Nephron (organoid): Measurements from ENCODE around the gene TSPAN1.
A peak's percentile ranks its signal among the peaks of the same experiment; 100 is the strongest.

Source experiments
- H3K27ac Mint-ChIP-seq, 3 experiments: 2 replicates each; pipeline ENCODE4 v1.8.0; 2020; ENCODE audit warnings: mixed read lengths in 3 of 3, mild to moderate bottlenecking in 2 of 3, moderate library complexity in 1 of 3
- H3K27me3 Mint-ChIP-seq: 2 replicates; pipeline ENCODE4 v1.8.0; 2021; ENCODE audit warnings: low read depth, mild to moderate bottlenecking, moderate library complexity, mixed read lengths
- H3K36me3 Mint-ChIP-seq: 2 replicates; pipeline ENCODE4 v1.8.0; 2020; ENCODE audit warnings: low read depth, mixed read lengths
- H3K4me1 Mint-ChIP-seq: 2 replicates; pipeline ENCODE4 v1.8.0; 2020; ENCODE audit warnings: mixed read lengths
- H3K4me3 Mint-ChIP-seq, 3 experiments: 2 replicates each; pipeline ENCODE4 v1.8.0; 2020; ENCODE audit warnings: mild to moderate bottlenecking in 3 of 3, mixed read lengths in 3 of 3, moderate library complexity in 2 of 3
- H3K9me3 Mint-ChIP-seq: 2 replicates; pipeline ENCODE4 v1.8.0; 2020; ENCODE audit warnings: mixed read lengths
- TF ChIP-seq, protein P1 (sequence below), 3 experiments: fragments of 200-600 bp; sonication (generic); IDR thresholded peaks; one replicate each; pipeline ENCODE4 v1.5.0; 2021; ENCODE audit warnings: antibody characterized with exemption in 3 of 3; ENCODE audit not compliant: unreplicated experiment in 3 of 3

TSPAN1 gene

DNA sequence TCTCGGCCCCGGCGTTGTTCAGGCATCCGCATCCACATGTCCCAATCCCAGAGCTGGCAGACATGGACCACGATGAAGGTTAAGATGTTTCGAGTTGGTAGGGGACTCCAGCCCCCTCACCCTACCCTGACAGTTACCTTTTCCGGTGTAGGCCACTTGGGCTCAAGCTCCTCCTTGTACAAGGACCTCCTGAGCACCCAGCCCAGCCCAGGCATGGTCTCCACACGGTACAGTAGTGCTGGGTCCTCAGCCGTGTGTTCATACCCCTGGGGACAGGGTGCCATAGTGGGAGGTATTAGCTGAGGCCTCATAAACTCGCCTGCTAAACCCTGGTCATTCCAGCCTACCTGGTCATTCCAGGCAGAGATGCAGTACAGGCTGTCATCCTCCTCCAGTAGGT, 17.3 kb downstream of the TSPAN1 start:
- H3K4me1 Mint-ChIP-seq = peaks cover 9% of the 10 kb centered on the region
- H3K27ac Mint-ChIP-seq = no peak overlapping the region

DNA sequence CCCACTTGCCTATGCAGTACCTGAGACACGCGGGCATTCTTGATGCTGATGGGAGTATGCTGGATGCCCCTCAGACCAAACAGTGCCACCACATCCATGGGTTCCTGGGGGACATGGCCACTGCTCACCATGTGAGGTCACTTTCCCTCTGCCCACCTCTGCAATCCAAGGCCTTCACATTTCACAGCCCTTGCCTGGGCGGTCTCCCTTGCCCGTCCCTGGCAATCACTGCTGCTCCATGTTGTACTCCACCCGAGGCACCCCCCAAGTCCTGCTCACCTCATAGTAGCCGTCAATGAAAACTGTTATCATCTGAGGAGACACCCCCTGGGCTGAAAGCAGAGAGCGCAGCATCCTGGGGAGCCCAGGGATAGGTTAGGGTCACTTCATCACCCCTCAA, 18.4 kb downstream of the TSPAN1 start:
- Mint-ChIP-seq H3K27ac (no peak overlapping the region), H3K4me1 (peaks cover 11% of the 10 kb centered on the region), H3K27me3 (no peaks in the 10 kb centered on the region), H3K9me3 (no peaks in the 10 kb centered on the region), H3K4me3 (no peak overlapping the region), H3K36me3 (peaks cover 40% of the 10 kb centered on the region)
- TF ChIP-seq, protein P1, sequence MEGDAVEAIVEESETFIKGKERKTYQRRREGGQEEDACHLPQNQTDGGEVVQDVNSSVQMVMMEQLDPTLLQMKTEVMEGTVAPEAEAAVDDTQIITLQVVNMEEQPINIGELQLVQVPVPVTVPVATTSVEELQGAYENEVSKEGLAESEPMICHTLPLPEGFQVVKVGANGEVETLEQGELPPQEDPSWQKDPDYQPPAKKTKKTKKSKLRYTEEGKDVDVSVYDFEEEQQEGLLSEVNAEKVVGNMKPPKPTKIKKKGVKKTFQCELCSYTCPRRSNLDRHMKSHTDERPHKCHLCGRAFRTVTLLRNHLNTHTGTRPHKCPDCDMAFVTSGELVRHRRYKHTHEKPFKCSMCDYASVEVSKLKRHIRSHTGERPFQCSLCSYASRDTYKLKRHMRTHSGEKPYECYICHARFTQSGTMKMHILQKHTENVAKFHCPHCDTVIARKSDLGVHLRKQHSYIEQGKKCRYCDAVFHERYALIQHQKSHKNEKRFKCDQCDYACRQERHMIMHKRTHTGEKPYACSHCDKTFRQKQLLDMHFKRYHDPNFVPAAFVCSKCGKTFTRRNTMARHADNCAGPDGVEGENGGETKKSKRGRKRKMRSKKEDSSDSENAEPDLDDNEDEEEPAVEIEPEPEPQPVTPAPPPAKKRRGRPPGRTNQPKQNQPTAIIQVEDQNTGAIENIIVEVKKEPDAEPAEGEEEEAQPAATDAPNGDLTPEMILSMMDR (IDR thresholded peaks at IDR 0.05; ENCODE audit: unreplicated experiment in 3 of 3) = no peak

More for the DNA sequence above, 17.3 kb downstream of the TSPAN1 start:
- Mint-ChIP-seq H3K27me3 (peaks cover 3% of the 10 kb centered on the region), H3K36me3 (peaks cover 49% of the 10 kb centered on the region), H3K9me3 (no peaks in the 10 kb centered on the region), H3K4me3 (no peak overlapping the region)
- TF ChIP-seq, protein P1 (IDR thresholded peaks at IDR 0.05; ENCODE audit: unreplicated experiment in 3 of 3) = no peak

DNA sequence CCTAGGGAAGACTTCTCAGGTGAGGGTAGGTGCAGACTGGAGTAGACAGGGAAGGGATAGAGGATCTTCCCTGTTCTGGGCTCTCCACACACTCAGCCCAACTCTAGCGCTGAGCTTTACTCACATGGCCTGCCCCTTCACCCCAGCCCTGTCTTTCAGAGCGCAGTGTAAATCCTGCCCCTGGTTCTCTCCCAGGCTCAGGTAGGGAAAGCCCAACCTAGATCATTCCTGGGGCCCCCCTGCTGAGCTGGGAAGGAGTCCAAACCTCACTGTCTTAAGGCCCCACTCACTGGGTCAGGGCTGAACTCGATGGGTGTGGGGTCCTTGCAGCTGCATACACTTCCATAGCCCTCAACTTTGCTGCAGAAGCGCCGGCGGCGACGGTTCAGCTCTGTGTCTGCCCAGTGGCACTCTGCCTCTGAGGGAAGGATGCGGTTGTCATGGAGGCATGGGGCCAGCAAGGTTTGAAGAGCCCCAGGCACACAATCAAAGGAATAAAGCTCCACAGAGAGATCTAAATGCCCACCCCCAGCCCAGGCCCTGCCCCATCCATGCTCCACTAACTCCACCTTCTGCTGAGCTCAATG, 19.2 kb downstream of the TSPAN1 start:
- no peaks in the 10 kb centered on the region for H3K9me3 Mint-ChIP-seq
- peaks cover 34% of the 10 kb centered on the region for H3K36me3 Mint-ChIP-seq
- H3K4me1 Mint-ChIP-seq = peaks cover 11% of the 10 kb centered on the region
- H3K27me3 Mint-ChIP-seq = no peaks in the 10 kb centered on the region
- no peak overlapping the region for H3K27ac Mint-ChIP-seq
- H3K4me3 Mint-ChIP-seq = no peak overlapping the region
- TF ChIP-seq, protein P1 (IDR thresholded peaks at IDR 0.05; ENCODE audit: unreplicated experiment in 3 of 3) = no peak

DNA sequence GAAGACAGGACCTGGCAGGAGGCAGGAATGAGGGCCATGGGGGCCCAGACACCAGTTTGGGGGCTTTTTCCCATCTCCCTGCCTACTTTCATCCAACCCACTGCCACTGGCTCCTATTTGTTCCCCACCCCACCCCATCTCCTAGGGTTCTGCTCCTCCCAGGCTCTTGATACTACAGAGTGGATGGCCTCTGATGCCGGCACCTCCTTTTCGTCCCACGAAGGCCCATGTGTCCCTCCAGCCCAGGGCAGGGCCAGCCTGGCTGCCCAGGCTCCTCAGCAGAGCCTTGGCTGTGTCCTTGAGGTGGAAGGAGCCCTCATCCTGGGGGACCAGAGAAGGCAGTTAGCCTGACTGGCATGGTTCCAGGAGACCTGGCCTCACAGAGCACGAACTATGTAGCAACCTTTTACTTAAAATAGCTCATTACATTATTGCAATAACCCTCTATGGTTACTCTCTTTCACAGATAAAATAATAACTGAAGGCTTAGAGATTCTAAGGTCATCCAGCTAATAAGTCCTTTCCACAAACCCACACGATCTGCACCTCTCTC, 19.8 kb downstream of the TSPAN1 start:
- no peaks in the 10 kb centered on the region for H3K9me3 Mint-ChIP-seq
- peaks cover 15% of the 10 kb centered on the region for H3K4me1 Mint-ChIP-seq
- TF ChIP-seq, protein P1 (IDR thresholded peaks at IDR 0.05; ENCODE audit: unreplicated experiment in 3 of 3) = no peak
- H3K36me3 Mint-ChIP-seq = peaks cover 29% of the 10 kb centered on the region
- H3K27me3 Mint-ChIP-seq = no peaks in the 10 kb centered on the region
- no peak overlapping the region for H3K27ac Mint-ChIP-seq
- no peak overlapping the region for H3K4me3 Mint-ChIP-seq

DNA sequence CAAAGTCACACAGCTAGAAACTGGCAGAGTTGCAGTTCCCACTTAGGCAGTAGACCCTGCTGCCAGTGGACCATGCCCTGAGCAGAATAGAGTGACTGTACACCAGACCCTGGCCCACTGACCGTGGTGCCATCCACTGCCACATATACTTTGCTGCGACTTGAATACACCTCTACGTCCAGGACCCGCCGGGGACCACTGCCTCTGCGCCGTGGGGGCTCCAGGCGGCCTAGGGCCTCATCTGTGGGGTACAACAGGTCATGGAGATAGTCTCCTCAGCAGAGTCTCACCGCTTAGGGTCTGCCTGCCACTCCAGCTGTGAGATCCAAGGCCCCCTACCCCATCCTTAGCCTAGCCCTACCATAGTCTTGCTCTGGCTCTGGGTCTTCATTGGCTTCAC, 21.7 kb downstream of the TSPAN1 start:
- Mint-ChIP-seq H3K27me3 (no peaks in the 10 kb centered on the region), H3K27ac (peak overlapping the region in 1 of 3 experiments; percentile 66)
- TF ChIP-seq, protein P1 (IDR thresholded peaks at IDR 0.05; ENCODE audit: unreplicated experiment in 3 of 3) = no peak

DNA sequence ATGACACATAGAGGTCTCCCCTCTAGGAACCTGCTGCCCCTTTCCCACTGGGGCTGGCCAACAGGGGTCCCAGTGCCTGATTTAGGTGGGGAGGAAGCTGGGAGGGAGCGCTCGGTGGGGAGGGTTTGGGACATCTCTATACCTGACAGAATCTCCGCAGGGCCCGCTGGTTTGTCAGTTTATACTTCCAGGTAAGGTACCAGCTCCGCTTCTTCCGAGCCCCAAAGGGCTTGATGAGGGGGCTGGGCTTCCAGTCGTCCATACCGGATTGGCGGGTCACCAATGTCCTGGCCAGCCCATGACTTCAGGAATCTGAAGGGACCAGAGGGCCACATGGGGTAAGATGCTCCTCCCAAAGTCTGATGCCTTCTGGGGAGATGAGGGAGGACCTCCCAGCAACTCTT, 22.7 kb downstream of the TSPAN1 start:
- H3K36me3 Mint-ChIP-seq = peaks cover 20% of the 10 kb centered on the region
- peak overlapping the region; percentile 84 to 90 (median 88) for H3K4me3 Mint-ChIP-seq
- peaks cover 21% of the 10 kb centered on the region for H3K4me1 Mint-ChIP-seq
- H3K27me3 Mint-ChIP-seq = no peaks in the 10 kb centered on the region
- TF ChIP-seq, protein P1 (IDR thresholded peaks at IDR 0.05; ENCODE audit: unreplicated experiment in 3 of 3) = no peak
- peak overlapping the region; percentile 27 to 79 (median 29) for H3K27ac Mint-ChIP-seq
- no peaks in the 10 kb centered on the region for H3K9me3 Mint-ChIP-seq

More for the DNA sequence above, 21.7 kb downstream of the TSPAN1 start:
- peaks cover 21% of the 10 kb centered on the region for H3K4me1 Mint-ChIP-seq
- H3K4me3 Mint-ChIP-seq = peak overlapping the region; percentile 84 to 90 (median 88)
- H3K36me3 Mint-ChIP-seq = peaks cover 21% of the 10 kb centered on the region
- H3K9me3 Mint-ChIP-seq = no peaks in the 10 kb centered on the region
